ENCODE data around the gene PLA2G2F. TPM values are rescaled to one million over a fixed set of nuclear protein-coding genes. Genes with fewer than 3 reads are reported as not detected.

The PLA2G2F gene
- total and polyA plus RNA-seq, 9 of the 15 experiments (the other 6 are each of a cell fraction or from before 2014, with no cell fraction given) = not detected

DNA sequence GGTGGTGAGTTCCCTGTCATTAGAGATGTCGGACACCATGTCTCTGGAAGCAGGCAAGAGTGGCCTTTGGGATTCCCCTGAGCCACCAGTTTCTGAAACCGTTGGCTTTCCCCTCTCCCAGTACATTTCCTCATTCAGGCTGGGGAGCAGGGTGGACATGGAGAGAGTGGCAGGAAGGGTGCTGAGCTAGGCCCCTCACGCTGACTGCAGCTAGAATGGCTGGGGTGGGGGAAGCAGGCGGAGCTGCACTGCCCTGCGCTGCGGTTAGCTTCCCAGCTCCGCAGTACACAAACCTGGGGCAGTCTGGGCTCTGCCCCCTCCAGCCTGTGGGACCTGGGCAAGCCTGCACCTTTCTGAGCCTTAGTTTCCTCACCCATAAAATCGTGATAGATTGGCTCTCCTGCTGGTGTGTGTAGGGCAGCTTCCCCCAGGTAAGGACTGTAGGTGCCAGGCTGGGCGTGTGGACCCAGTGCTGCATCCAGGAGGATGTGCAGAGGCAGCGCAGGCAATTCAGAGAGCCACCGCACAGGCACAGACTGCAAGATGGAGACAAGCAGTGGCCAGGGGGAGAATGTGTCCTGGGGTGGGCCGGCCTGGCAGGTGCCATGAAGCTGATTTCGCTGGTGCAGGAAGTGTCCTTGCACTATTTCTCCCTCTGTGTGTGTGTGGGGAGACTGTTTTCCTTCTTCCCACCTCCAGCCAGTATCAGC is 3.0 kb downstream of the PLA2G2F start (continued):
- TF ChIP-seq CHD7 (IDR thresholded peaks at IDR 0.05; ENCODE audit: low read depth, low read length) = no peak
- no peak for TF ChIP-seq JUN (IDR thresholded peaks at IDR 0.05; ENCODE audit: borderline replicate concordance, low read depth, low read length)
- TF ChIP-seq JUN (CRISPR knock-in tag; IDR thresholded peaks at IDR 0.05; ENCODE audit: borderline replicate concordance) = no peak
- no peak for TF ChIP-seq TRIM28 (IDR thresholded peaks at IDR 0.05)

All from K562 (cell line).